WTC11 (cell line): ENCODE measurements around the gene NPAT. TPM values are rescaled to one million over a fixed set of nuclear protein-coding genes. Genes with fewer than 3 reads are reported as not detected.

Experiments
- ATAC-seq: fragments of 200-7000 bp; cut with Tn5 transposase; 2 replicates; pipeline ENCODE4 v1.10.0; 2021; ENCODE audit warnings: mild to moderate bottlenecking, moderate library complexity
- CTCF ChIA-PET: fragments of 300-600 bp; sonication (Branson Sonifier 250); formaldehyde crosslinking; loops from one replicate; lab custom pipeline; 2021; ENCODE audit warnings: antibody characterized with exemption; lab: Charles Lee
- POLR2A ChIA-PET: fragments of 350-600 bp; sonication (Branson Sonifier 250); formaldehyde crosslinking; loops from one replicate; lab custom pipeline; 2021; ENCODE audit warnings: antibody characterized with exemption; lab: Charles Lee
- DNase-seq: peaks from one replicate; pipeline ENCODE4 v3.0.0; 2021; ENCODE audit warnings: low spot score
- H3K27ac Mint-ChIP-seq: 2 replicates; pipeline ENCODE4 v1.8.0; 2021; ENCODE audit warnings: mixed read lengths
- H3K27me3 Mint-ChIP-seq: 2 replicates; pipeline ENCODE4 v1.8.0; 2021; ENCODE audit warnings: low read depth, mild to moderate bottlenecking, moderate library complexity, mixed read lengths
- H3K36me3 Mint-ChIP-seq: 2 replicates; pipeline ENCODE4 v1.8.0; 2021; ENCODE audit warnings: mixed read lengths
- H3K4me1 Mint-ChIP-seq: 2 replicates; pipeline ENCODE4 v1.8.0; 2022; ENCODE audit warnings: mixed read lengths
- H3K4me3 Mint-ChIP-seq: 2 replicates; pipeline ENCODE4 v1.8.0; 2021; ENCODE audit warnings: mild to moderate bottlenecking, moderate library complexity, mixed read lengths
- H3K9me3 Mint-ChIP-seq: 2 replicates; pipeline ENCODE4 v1.8.0; 2021; ENCODE audit warnings: mixed read lengths
- CREM ChIP-seq: sonication (generic); formaldehyde crosslinking; IDR thresholded peaks from 2 replicates; pipeline ENCODE4 v1.8.1; 2022; ENCODE audit warnings: mild to moderate bottlenecking, missing genetic modification reagents, moderate library complexity
- ESRRA ChIP-seq: sonication (generic); formaldehyde crosslinking; IDR thresholded peaks from 2 replicates; pipeline ENCODE4 v1.8.1; 2022; ENCODE audit warnings: mild to moderate bottlenecking, missing genetic modification reagents, borderline replicate concordance
- GABPB1 ChIP-seq: sonication (generic); formaldehyde crosslinking; IDR thresholded peaks from 2 replicates; pipeline ENCODE4 v1.8.1; 2023; ENCODE audit warnings: mild to moderate bottlenecking, missing genetic modification reagents
- GRHL2 ChIP-seq: fragments of 250-450 bp; sonication (Bioruptor Pico); IDR thresholded peaks from 2 replicates; pipeline ENCODE4 v1.8.0; 2022; ENCODE audit warnings: mild to moderate bottlenecking, moderate library complexity; ENCODE audit not compliant: insufficient replicate concordance, severe bottlenecking
- IRF2 ChIP-seq: sonication (generic); formaldehyde crosslinking; IDR thresholded peaks from 2 replicates; pipeline ENCODE4 v1.8.0; 2022; ENCODE audit warnings: low read depth, missing genetic modification reagents, borderline replicate concordance
- JAZF1 ChIP-seq: fragments of 250-450 bp; sonication (Bioruptor Pico); IDR thresholded peaks from 2 replicates; pipeline ENCODE4 v1.9.0; 2021; ENCODE audit warnings: moderate library complexity, mild to moderate bottlenecking, inconsistent platforms
- NR3C1 ChIP-seq: sonication (generic); formaldehyde crosslinking; conservative IDR thresholded peaks from 2 replicates; pipeline ENCODE4 v1.8.1; 2023; ENCODE audit warnings: low read depth, mild to moderate bottlenecking, missing genetic modification reagents
- RELA ChIP-seq: sonication (generic); formaldehyde crosslinking; IDR thresholded peaks from 2 replicates; pipeline ENCODE4 v1.8.1; 2022; ENCODE audit warnings: missing genetic modification reagents, mild to moderate bottlenecking, borderline replicate concordance
- SOX15 ChIP-seq: fragments of 250-450 bp; sonication (Bioruptor Pico); IDR thresholded peaks from 2 replicates; pipeline ENCODE4 v1.9.0; 2021; ENCODE audit warnings: mild to moderate bottlenecking
- SP1 ChIP-seq: sonication (generic); formaldehyde crosslinking; conservative IDR thresholded peaks from 2 replicates; pipeline ENCODE4 v1.8.1; 2022; ENCODE audit warnings: missing genetic modification reagents
- TEAD1 ChIP-seq: sonication (generic); formaldehyde crosslinking; IDR thresholded peaks from 2 replicates; pipeline ENCODE4 v1.8.0; 2022; ENCODE audit warnings: mild to moderate bottlenecking, missing genetic modification reagents
- ZNF317 ChIP-seq: sonication (generic); formaldehyde crosslinking; IDR thresholded peaks from 2 replicates; pipeline ENCODE4 v1.8.1; 2023; ENCODE audit warnings: low read depth, mild to moderate bottlenecking, moderate library complexity, missing genetic modification reagents, borderline replicate concordance
- ZNF416 ChIP-seq: fragments of 250-450 bp; sonication (Bioruptor Pico); IDR thresholded peaks from 2 replicates; pipeline ENCODE4 v1.9.0; 2021; ENCODE audit warnings: mild to moderate bottlenecking, inconsistent platforms
- total RNA-seq: library from RNA; stranded (reverse); gene quantifications from 3 replicates; pipeline ENCODE4 v1.2.3, GENCODE V29; 2021
- TF ChIP-seq, protein P1 (sequence below): fragments of 250-450 bp; sonication (Bioruptor Pico); IDR thresholded peaks from 2 replicates; pipeline ENCODE4 v1.9.0; 2021; ENCODE audit warnings: mild to moderate bottlenecking, borderline replicate concordance
- TF ChIP-seq, protein P2 (sequence below): sonication (generic); formaldehyde crosslinking; IDR thresholded peaks from 2 replicates; pipeline ENCODE4 v1.8.0; 2022; ENCODE audit warnings: mild to moderate bottlenecking, missing genetic modification reagents
- TF ChIP-seq, protein P3 (sequence below): sonication (generic); formaldehyde crosslinking; IDR thresholded peaks from 2 replicates; pipeline ENCODE4 v1.8.1; 2022; ENCODE audit warnings: low read depth, missing genetic modification reagents, borderline replicate concordance
- TF ChIP-seq, protein P4 (sequence below): sonication (generic); formaldehyde crosslinking; IDR thresholded peaks from 2 replicates; pipeline ENCODE4 v1.8.1; 2023; ENCODE audit warnings: mild to moderate bottlenecking, missing genetic modification reagents
- TF ChIP-seq, protein P5 (sequence below): sonication (generic); formaldehyde crosslinking; IDR thresholded peaks from 2 replicates; pipeline ENCODE4 v1.8.0; 2022; ENCODE audit warnings: mild to moderate bottlenecking, missing genetic modification reagents
- TF ChIP-seq, protein P6 (sequence below): fragments of 250-450 bp; sonication (Bioruptor Pico); conservative IDR thresholded peaks from 2 replicates; pipeline ENCODE4 v1.9.0; 2021; ENCODE audit warnings: mild to moderate bottlenecking

NPAT gene
- total RNA-seq, 1 experiment from 2014 or later, result 17.2 TPM

DNA sequence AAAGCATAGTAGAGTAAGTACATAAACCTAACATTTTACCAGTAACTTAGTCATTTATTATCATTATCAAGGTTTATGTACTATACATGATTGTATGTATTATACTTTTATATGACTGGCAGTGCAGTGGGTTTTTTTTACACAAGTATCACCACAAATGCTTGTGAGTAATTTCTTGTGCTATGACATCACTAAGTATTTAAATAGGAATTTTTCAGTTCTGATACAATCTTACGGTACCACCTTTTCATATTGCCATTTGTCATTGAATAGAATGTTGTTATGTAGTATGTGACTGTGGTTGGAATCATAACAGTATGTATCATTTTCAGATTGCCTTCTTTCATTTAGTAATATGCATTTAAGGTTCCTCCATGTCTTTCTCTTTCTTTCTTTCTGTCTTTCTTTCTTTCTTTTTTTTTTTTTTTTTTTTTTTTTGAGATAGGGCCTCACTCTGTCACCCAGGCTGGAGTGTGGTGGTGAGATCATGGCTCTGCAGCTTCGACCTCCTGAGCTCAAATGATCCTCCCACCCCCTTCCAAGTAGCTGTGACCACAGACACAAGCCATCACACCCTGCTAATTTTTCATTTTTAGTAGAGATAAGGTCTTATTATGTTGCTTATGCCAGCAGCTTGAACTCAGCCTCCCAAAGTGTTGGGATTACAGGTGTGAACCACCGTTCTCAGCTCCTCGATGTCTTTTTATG is 19.0 kb upstream of the NPAT start:
- no peak for DNase-seq
- Mint-ChIP-seq H3K27me3 (no peaks in the 10 kb centered on the region), H3K27ac (no peak overlapping the region), H3K4me1 (no peaks in the 10 kb centered on the region), H3K36me3 (peaks cover 26% of the 10 kb centered on the region), H3K4me3 (no peak overlapping the region), H3K9me3 (no peaks in the 10 kb centered on the region)
- ChIA-PET POLR2A (interaction anchor here (0.7 kb wide), 1 partner anchor 16 kb away, joined by 4 read pairs; no protein-coding TSS in a partner anchor), CTCF (no interaction called here)
- TF ChIP-seq, protein P1, sequence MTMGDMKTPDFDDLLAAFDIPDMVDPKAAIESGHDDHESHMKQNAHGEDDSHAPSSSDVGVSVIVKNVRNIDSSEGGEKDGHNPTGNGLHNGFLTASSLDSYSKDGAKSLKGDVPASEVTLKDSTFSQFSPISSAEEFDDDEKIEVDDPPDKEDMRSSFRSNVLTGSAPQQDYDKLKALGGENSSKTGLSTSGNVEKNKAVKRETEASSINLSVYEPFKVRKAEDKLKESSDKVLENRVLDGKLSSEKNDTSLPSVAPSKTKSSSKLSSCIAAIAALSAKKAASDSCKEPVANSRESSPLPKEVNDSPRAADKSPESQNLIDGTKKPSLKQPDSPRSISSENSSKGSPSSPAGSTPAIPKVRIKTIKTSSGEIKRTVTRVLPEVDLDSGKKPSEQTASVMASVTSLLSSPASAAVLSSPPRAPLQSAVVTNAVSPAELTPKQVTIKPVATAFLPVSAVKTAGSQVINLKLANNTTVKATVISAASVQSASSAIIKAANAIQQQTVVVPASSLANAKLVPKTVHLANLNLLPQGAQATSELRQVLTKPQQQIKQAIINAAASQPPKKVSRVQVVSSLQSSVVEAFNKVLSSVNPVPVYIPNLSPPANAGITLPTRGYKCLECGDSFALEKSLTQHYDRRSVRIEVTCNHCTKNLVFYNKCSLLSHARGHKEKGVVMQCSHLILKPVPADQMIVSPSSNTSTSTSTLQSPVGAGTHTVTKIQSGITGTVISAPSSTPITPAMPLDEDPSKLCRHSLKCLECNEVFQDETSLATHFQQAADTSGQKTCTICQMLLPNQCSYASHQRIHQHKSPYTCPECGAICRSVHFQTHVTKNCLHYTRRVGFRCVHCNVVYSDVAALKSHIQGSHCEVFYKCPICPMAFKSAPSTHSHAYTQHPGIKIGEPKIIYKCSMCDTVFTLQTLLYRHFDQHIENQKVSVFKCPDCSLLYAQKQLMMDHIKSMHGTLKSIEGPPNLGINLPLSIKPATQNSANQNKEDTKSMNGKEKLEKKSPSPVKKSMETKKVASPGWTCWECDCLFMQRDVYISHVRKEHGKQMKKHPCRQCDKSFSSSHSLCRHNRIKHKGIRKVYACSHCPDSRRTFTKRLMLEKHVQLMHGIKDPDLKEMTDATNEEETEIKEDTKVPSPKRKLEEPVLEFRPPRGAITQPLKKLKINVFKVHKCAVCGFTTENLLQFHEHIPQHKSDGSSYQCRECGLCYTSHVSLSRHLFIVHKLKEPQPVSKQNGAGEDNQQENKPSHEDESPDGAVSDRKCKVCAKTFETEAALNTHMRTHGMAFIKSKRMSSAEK, result no peak
- TF ChIP-seq SOX15 (no peak), NR3C1 (CRISPR knock-in tag) (no peak), TEAD1 (CRISPR knock-in tag) (no peak), GRHL2 (CRISPR knock-in tag) (no peak), ESRRA (CRISPR knock-in tag) (no peak), CREM (CRISPR knock-in tag) (no peak), IRF2 (no peak), ZNF317 (CRISPR knock-in tag) (no peak), RELA (no peak), ZNF416 (CRISPR knock-in tag) (no peak), GABPB1 (CRISPR knock-in tag) (no peak), SP1 (CRISPR knock-in tag) (no peak), JAZF1 (CRISPR knock-in tag) (no peak)
- TF ChIP-seq, protein P2, sequence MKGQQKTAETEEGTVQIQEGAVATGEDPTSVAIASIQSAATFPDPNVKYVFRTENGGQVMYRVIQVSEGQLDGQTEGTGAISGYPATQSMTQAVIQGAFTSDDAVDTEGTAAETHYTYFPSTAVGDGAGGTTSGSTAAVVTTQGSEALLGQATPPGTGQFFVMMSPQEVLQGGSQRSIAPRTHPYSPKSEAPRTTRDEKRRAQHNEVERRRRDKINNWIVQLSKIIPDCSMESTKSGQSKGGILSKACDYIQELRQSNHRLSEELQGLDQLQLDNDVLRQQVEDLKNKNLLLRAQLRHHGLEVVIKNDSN (CRISPR knock-in tag), result no peak
- TF ChIP-seq, protein P3, sequence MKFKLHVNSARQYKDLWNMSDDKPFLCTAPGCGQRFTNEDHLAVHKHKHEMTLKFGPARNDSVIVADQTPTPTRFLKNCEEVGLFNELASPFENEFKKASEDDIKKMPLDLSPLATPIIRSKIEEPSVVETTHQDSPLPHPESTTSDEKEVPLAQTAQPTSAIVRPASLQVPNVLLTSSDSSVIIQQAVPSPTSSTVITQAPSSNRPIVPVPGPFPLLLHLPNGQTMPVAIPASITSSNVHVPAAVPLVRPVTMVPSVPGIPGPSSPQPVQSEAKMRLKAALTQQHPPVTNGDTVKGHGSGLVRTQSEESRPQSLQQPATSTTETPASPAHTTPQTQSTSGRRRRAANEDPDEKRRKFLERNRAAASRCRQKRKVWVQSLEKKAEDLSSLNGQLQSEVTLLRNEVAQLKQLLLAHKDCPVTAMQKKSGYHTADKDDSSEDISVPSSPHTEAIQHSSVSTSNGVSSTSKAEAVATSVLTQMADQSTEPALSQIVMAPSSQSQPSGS (CRISPR knock-in tag), result no peak
- TF ChIP-seq, protein P4, sequence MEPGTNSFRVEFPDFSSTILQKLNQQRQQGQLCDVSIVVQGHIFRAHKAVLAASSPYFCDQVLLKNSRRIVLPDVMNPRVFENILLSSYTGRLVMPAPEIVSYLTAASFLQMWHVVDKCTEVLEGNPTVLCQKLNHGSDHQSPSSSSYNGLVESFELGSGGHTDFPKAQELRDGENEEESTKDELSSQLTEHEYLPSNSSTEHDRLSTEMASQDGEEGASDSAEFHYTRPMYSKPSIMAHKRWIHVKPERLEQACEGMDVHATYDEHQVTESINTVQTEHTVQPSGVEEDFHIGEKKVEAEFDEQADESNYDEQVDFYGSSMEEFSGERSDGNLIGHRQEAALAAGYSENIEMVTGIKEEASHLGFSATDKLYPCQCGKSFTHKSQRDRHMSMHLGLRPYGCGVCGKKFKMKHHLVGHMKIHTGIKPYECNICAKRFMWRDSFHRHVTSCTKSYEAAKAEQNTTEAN (CRISPR knock-in tag), result no peak
- TF ChIP-seq, protein P5, sequence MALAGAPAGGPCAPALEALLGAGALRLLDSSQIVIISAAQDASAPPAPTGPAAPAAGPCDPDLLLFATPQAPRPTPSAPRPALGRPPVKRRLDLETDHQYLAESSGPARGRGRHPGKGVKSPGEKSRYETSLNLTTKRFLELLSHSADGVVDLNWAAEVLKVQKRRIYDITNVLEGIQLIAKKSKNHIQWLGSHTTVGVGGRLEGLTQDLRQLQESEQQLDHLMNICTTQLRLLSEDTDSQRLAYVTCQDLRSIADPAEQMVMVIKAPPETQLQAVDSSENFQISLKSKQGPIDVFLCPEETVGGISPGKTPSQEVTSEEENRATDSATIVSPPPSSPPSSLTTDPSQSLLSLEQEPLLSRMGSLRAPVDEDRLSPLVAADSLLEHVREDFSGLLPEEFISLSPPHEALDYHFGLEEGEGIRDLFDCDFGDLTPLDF, result no peak
- TF ChIP-seq, protein P6, sequence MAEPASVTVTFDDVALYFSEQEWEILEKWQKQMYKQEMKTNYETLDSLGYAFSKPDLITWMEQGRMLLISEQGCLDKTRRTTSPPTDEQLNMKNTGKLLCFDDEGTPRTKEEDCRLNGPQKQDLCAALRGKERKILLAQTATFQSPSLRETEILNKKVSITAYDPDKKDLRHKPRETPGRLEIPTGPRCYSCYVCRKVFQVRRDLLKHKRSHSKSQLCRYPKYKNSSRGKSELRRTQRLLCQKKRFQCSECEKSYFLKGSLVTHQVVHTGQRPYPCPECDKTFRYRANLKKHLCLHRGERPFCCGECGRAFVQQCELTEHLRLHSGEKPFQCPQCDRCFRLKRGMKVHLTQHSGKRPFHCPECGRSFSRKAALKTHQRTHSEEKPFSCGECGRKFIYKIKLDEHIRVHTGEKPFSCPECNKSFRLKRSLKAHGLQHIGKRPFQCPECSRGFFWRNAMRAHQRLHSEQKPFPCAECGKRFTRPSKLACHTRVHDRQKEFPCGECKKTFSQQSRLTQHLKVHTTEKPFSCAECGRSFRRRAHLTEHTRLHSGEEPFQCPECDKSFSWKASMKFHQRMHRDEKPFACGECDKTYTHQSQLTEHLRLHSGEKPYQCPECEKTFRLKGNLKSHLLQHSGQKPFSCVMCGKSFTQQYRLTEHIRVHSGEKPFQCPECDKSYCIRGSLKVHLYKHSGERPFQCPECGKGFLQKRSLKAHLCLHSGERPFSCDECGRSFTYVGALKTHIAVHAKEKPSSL (CRISPR knock-in tag), result no peak
- no peak for ATAC-seq
